DMS114 treated with DMSO at 0.1 percent for 48 hours (cell line): Measurements from ENCODE around the gene HSP90AB1.

Experiments
- DNase-seq: peaks from one replicate; lab custom pipeline; 2025; ENCODE audit not compliant: unreplicated experiment; lab: John Stamatoyannopoulos, UW

HSP90AB1 gene

GRCh38 chr6:44255105-44255808 is 8.4 kb downstream of the HSP90AB1 start:
- DNase-seq: no peak

GRCh38 chr6:44255871-44256774 is 9.2 kb downstream of the HSP90AB1 start:
- no peak for DNase-seq

DNA sequence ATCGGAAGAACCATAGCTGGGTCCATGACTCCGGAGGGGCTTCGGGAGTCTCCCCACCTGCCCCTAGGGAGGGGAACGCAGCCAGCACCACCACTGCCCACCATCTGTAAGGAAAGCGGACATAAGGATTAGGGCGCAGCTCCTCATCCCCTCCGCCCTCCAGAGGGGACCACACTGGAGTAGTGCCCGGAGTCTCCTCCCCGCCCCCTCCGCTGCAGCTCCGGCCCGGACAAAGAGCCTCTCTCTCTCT is 9.8 kb downstream of the HSP90AB1 start:
- DNase-seq: no peak

GRCh38 chr6:44257025-44257752 is 10.3 kb downstream of the HSP90AB1 start, which contains the start of gene SLC35B2:
Gene SLC35B2, minus strand, starts transcription at chr6:44257528. Its CDS starts 118 bp downstream, at chr6:44257410.
- peak; percentile 63 for DNase-seq

DNA sequence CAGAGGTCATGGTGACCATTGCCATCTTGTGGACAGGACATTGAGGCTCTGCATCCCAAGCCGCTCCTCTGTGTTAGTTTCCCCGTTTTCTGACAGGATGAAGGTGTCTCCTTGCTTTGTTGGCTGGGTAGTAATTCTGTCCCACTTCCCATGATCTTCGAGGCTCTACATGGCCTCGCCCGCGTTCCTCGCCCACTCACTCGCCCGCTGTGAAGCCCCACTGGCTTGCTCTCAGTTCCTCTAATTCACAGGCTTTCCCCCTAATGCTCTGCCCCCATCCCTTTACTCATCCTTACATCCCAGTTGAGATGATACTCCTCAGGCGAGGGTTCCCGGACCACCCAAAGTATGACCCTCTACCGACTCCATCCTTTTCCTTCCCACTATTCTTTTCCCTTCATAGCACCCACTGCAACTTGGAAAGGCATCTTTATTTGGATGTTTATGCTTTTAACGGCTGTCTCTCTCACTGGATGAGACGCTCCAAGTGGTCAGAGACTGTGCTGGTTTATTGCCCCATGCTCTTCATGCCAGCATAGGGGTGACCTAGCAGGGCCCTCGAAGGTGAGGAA is 10.9 kb downstream of the HSP90AB1 start:
- DNase-seq: no peak

DNA sequence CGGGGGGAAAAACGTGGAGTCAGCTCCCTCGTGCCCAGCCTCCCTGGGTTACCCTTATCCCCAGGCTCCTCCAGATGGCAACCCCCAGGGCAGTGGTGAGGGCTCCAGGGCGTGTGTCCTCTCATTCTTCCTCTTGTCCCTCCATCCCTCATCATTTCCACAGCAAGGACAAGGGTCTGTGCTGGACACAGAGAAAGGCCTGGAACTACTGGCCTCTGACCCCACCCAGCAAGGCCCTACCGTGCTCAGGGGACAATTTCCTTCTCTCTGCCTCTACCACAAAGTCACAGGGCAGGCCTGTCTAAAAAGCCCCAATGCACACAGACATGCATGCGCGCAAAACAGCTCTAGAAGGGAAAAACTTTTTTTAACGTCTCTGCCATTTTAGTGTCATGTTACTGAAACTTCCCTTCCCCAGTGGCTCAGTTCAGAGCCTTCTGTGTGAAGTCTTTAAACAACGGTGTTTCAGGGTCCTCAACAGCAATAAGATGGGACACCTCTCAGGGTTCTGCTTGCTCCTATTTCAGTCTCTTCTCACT is 11.5 kb downstream of the HSP90AB1 start:
- DNase-seq: no peak

GRCh38 chr6:44258921-44259320 is 12.0 kb downstream of the HSP90AB1 start:
- no peak for DNase-seq

DNA sequence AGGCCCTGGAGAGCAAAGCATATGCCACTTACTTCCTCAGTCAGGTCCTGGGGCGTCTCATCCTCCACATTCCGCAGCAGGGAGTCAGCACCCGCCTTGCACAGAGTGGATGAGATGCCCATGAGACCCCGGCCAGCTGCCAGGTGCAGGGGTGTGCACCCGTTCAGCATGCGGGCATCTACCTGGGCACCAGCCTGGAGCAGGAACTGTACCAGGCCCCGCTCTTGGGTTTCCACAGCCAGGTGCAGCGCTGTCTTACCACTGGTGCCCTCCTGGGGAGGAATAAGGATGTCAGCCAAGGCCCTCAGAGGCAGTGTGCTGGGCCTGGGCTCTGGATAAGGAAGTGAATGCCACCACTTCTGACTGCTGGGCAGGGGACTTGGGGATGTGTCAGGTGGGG is 13.1 kb downstream of the HSP90AB1 start:
- no peak for DNase-seq

DNA sequence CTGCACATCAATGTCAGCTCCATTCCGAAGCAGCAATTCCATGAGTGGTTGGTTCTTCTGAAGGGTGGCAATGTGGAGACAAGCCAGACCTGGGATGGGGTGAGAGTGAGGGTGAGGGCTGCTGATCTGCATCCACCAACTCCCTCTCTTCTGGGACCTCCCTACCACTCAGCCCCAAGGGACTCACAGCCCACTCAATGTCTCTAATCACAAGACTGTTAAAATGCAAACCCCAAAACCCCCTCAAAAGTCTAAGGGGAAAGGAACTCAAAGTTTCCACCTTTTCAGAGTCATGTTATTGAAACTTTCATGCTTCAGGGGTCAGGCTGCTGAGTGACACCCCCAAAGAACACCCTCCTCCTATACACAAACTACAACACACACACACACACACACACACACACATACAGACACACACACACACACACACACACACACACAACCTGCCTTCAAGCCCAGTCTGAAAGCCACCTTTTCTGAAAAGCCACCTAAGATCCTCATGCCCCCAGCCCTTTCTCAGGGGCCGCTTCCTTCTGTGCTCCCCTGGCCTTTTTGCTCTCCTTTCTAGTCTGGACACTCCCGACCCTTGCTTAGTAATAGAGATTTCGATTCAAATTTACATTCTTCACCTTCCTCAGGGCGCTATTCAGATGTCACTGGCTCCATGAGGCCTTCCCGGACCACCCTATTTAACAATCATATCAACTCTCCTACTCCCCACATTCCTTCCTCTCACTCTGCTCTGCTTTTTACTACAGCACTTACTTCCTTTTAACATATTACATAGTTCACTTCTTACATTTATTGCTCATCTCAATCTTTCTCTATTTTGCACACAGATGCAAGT is 13.8 kb downstream of the HSP90AB1 start:
- no peak for DNase-seq

- no peak for DNase-seq
These were observed 14.7 kb downstream of the HSP90AB1 start for GRCh38 chr6:44261581-44261980.

DNA sequence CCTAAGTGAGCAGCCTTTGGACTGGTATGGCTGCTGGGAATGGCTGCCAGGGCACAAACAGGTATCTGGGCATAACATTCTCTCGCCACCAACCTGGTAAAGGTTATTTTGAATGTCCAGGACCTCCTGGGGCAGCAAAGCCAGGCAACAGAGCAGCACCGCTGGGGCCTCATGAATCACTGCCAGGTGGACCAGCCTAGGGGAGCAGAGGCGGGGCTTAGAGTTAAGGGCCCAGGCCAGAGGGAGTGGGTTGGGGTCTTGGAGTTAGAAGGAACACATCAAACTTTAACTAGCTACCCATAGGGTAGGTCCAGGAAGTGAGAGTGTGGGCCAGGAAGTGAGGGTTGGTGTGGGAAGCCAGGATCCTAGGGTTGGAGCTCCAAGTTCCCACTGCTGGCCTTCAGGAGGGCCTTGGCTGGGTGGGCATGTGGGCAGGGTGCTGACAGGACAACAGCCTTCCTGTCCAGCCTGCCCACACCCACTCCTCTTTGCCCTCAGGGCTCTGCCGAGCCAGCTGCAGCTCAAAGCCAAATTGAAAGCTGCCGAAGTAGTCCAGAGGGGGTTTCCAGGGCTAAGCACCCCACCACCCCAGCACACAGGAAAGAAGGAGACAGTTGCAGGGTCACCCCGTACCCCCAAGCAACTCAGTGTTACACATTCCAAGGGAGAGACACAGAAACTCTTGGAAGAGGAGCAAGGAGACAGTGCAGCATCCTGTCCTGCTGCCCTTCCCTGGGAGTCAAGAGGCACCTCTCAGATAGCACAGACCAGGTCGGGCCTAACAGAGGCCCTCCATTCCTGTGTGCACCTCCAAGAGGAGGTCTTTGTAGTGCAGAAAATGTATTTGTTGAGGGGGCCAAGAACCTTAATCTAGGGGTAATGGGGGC is 15.8 kb downstream of the HSP90AB1 start:
- no peak for DNase-seq

DNA sequence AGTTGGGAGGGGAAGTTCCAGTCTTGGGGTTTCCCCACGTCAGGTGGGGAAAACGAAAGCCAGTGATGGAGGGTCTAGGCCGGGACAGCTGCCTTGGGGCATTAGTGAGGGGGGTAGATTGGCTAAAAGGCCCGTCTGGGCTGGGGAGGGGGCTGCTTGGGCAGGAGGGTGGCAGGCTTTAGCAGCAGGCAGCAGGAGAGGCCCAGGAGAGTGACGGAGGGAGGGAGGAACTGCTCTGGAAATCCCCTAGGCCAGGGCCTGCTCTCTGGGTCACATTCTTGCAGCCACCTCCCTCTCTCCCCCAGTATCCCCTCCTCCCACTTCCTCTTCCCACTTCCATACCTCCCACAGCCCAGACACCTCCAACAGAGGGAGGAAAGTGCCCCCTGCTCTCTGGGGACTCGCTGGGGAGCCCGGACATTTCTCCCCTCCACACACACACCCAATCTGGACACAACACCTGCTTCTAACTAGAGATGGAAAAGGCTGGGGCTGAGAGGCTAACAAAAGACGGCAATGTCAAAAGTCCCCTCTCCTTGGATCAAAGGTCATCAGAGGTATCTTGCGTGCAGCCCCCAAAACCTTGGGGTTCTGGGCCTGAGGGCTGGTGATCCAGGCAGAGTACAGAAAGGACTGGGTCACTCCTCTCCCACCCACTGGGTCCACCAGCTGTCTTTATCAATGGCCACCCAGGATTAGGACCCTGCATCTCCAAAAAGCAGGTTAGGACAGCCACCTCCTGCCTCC is 16.6 kb downstream of the HSP90AB1 start:
- no peak for DNase-seq

- DNase-seq: no peak
These were observed 17.5 kb downstream of the HSP90AB1 start for GRCh38 chr6:44264154-44265006.

DNA sequence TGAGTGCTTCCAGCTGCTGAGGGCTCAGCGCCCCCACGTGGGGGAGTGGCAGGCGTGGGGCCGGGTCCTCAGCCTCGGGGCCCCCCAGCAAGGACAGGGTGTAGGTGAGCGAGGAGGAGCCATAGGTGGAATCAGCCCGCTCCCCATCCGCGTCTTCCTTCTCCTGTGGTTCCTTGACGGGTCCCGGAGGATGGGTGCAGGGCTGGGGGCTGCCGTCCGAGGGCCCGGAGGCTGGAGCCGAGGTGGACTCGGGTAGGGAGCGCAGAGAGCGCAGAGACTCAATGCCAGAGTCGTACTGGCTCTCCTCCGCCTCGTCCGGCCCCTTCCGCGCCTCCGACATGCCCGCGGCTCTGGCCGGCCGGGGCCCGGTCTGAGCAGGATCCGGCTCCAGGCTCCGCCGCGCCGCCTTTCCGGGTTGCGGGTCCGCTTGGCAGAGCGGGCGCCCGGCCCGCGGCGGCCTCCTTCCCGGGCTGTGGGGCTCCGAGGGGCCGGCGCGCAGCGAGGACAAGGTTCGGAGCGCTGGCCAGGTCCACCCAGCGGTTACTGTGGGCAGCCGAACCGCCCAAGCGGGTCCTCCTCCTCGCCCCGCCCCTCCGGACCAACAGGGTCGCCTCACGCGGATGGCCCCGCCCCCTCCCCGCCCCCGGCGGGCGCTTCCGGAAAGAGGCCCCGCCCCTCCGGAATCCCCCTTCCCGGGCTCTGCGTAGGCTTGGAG is 18.3 kb downstream of the HSP90AB1 start, which contains the start of gene NFKBIE:
Gene NFKBIE, minus strand, starts transcription at position 545 of the 715 bp plus-strand sequence. Its CDS starts 205 bp downstream, at position 340.
- DNase-seq: peak; percentile 76

DNA sequence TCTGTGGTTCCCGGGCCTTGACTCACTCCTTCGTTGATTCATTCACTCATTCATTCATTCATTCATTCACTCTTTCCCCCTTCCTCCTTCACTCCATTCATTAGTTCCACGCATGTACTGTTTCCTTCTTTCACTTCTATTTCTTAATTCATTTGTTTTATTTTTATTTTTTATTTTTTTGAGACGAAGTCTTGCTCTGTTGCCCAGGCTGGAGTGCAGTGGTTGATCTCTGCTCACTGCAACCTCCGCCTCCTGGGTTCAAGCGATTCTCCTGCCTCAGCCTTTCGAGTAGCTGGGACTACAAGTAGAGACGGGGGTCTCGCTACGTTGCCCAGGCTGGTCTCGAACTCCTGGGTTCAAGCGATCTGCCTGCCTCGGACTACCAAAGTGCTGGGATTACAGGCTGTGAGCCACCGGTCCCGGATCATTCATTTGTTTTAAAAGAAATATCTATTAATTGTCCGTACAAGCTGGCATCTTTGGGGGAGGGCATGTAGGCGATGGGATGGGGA is 18.9 kb downstream of the HSP90AB1 start:
- no peak for DNase-seq

DNA sequence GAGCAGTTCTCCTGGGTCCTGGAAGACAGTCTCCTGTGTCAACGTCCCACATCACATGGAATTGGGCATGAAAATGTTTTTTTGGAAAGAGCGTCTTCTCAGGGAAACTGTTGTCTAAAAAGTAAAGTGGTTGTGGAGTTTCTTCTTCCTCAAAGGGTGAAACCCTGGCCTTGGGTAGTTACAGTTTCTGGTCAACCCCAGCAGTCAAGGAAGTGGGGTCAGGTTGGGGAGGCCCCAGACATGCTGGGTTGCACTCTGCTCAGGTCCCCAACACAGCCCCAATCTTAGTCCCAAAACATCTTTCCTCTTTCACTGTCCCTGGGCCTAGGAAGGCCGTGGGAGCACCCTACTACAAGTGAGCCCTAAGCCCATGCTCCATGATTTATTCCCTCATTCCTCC is 19.4 kb downstream of the HSP90AB1 start:
- no peak for DNase-seq

DNA sequence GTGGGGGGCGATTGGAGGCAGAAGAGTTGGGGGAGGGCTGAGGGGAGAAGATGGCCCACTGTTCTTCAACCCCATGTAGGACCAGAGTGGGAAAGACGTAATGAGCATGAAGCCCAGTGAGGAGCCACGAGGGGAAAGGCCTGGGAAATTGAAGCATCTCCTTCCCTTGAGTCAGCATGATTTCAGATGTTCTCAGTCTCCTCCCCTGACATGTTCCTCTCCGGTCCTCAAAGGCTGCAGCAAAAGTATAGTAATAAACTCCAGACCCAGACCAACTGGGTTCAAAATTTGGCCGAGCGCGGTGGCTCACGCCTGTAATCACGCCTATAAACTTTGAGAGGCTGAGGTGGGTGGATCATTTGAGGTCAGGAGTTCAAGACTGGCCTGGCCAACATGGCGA is 20.4 kb downstream of the HSP90AB1 start:
- no peak for DNase-seq
